GM12878 (cell line): ENCODE results near the gene SARS2. TPM values are rescaled to one million over a fixed set of nuclear protein-coding genes. Genes with fewer than 3 reads are reported as not detected.

Source experiments
- ATAC-seq: fragments of 200-7000 bp; cut with Tn5 transposase; 3 replicates; pipeline ENCODE4 v1.9.1; 2020; ENCODE audit warnings: mild to moderate bottlenecking, moderate library complexity
- BruUV-seq: library from RNA; stranded (reverse); fragments of 400-500 nt; replicated peaks from 2 replicates; lab custom pipeline; 2021; lab: Mats Ljungman, UMichigan
- CTCF ChIA-PET: fragments of 300-600 bp; sonication (Branson Sonifier 250); formaldehyde crosslinking; extraction: SDS; loops from one replicate; lab custom pipeline; 2021; ENCODE audit warnings: inconsistent platforms; lab: Yijun Ruan, JAX
- POLR2A ChIA-PET: fragments of 350-600 bp; formaldehyde crosslinking; extraction: SDS; loops from one replicate; lab custom pipeline; 2021; ENCODE audit warnings: inconsistent platforms; lab: Charles Lee
- RAD21 ChIA-PET: fragments of 300-600 bp; sonication (Branson Sonifier 250); formaldehyde crosslinking; loops from one replicate; lab custom pipeline; 2023; ENCODE audit warnings: antibody characterized with exemption; ENCODE audit not compliant: unreplicated experiment; lab: Charles Lee
- SMC1A ChIA-PET: fragments of 300-600 bp; sonication (Branson Sonifier 250); formaldehyde crosslinking; loops from one replicate; lab custom pipeline; 2023; ENCODE audit not compliant: unreplicated experiment, uncharacterized antibody; lab: Charles Lee
- DNase-seq: peaks from one replicate; pipeline ENCODE4 v3.0.0-alpha.2; 2011; ENCODE audit warnings: low read depth, low spot score
- FAIRE-seq: peaks from 3 replicates; lab custom pipeline; 2011; peaks lifted over from hg19 to GRCh38; lab: Jason Lieb, UNC
- H2AFZ ChIP-seq: 2 replicates; pipeline ENCODE4 v1.6.0; 2011; ENCODE audit warnings: low read depth, low read length, control low read depth; ENCODE audit not compliant: control insufficient read depth
- H3K27ac ChIP-seq: 2 replicates; pipeline ENCODE4 v1.5.1; 2011; ENCODE audit warnings: control low read depth; ENCODE audit not compliant: control insufficient read depth, insufficient read depth
- H3K27me3 ChIP-seq, 2 experiments: replicated peaks in 1 of 2; 2 replicates each; pipeline versions ENCODE4 v1.6.0 to v1.6.1; 2011; ENCODE audit warnings: low read length in 1 of 2; ENCODE audit not compliant: control insufficient read depth in 2 of 2, insufficient read depth in 2 of 2
- H3K36me3 ChIP-seq, 2 experiments: 2 replicates each; pipeline ENCODE4 v1.5.1; 2011; ENCODE audit warnings: low read length in 1 of 2; ENCODE audit not compliant: control insufficient read depth in 2 of 2, insufficient read depth in 2 of 2
- H3K4me1 ChIP-seq: 2 replicates; pipeline ENCODE4 v1.6.1; 2011; ENCODE audit warnings: mild to moderate bottlenecking, low read length, moderate library complexity, mixed read lengths; ENCODE audit not compliant: control insufficient read depth, insufficient read depth
- H3K4me2 ChIP-seq: 2 replicates; pipeline ENCODE4 v1.6.0; 2011; ENCODE audit warnings: control low read depth; ENCODE audit not compliant: control insufficient read depth, insufficient read depth
- H3K4me3 ChIP-seq: fragments of 200-600 bp; sonication (generic); 2 replicates; pipeline ENCODE4 v1.5.1; 2016
- H3K79me2 ChIP-seq: 2 replicates; pipeline ENCODE4 v1.6.0; 2011; ENCODE audit warnings: low read length; ENCODE audit not compliant: control insufficient read depth, insufficient read depth
- H3K9ac ChIP-seq: 2 replicates; pipeline ENCODE4 v1.8.0; 2011; ENCODE audit warnings: low read length, control low read depth, mixed read lengths; ENCODE audit not compliant: control insufficient read depth, insufficient read depth
- H3K9me3 ChIP-seq: replicated peaks from 3 replicates; pipeline ENCODE4 v1.5.1; 2011; ENCODE audit warnings: mild to moderate bottlenecking, low read length; ENCODE audit not compliant: control insufficient read depth, insufficient read depth
- H4K20me1 ChIP-seq: 2 replicates; pipeline ENCODE4 v1.6.0; 2011; ENCODE audit not compliant: control insufficient read depth, insufficient read depth
- ATF7 ChIP-seq: fragments of 450-650 bp; IDR thresholded peaks from 2 replicates; pipeline ENCODE4 v1.6.1; 2016; ENCODE audit warnings: low read depth, mild to moderate bottlenecking
- BRCA1 ChIP-seq: IDR thresholded peaks from 2 replicates; pipeline ENCODE4 v1.6.1; 2011; ENCODE audit warnings: low read depth, low read length, improper control_type of control experiment
- DPF2 ChIP-seq: fragments of 450-650 bp; IDR thresholded peaks from 2 replicates; pipeline ENCODE4 v1.6.1; 2017; ENCODE audit warnings: mild to moderate bottlenecking
- EGR1 ChIP-seq, 2 experiments: IDR thresholded peaks; 1 replicate in 1 of 2; 2 replicates in 1 of 2; pipeline ENCODE4 v1.6.1; 2011 to 2012; ENCODE audit warnings: low read depth in 2 of 2, low read length in 2 of 2, borderline replicate concordance in 1 of 2, mild to moderate bottlenecking in 1 of 2, moderate library complexity in 1 of 2
- FOXK2 ChIP-seq: fragments of 450-650 bp; IDR thresholded peaks from 2 replicates; pipeline ENCODE4 v1.6.1; 2017; ENCODE audit warnings: mild to moderate bottlenecking, moderate library complexity
- MYC ChIP-seq: IDR thresholded peaks from 2 replicates; pipeline ENCODE4 v1.6.1; 2011; ENCODE audit warnings: mild to moderate bottlenecking, low read length, moderate library complexity, inconsistent platforms; ENCODE audit not compliant: insufficient read depth, insufficient replicate concordance, insufficient read length, severe bottlenecking
- NFYA ChIP-seq: IDR thresholded peaks from 2 replicates; pipeline ENCODE4 v1.6.1; 2011; ENCODE audit warnings: low read depth, mild to moderate bottlenecking, low read length, improper control_type of control experiment, borderline replicate concordance
- NRF1 ChIP-seq: conservative IDR thresholded peaks from 2 replicates; pipeline ENCODE4 v1.6.1; 2011; ENCODE audit warnings: mild to moderate bottlenecking, low read depth, low read length, improper control_type of control experiment
- PML ChIP-seq: IDR thresholded peaks from 2 replicates; pipeline ENCODE4 v1.6.1; 2012; ENCODE audit warnings: low read length, inconsistent platforms
- SUPT20H ChIP-seq: IDR thresholded peaks from 2 replicates; pipeline ENCODE4 v1.6.1; 2011; ENCODE audit warnings: low read depth, mild to moderate bottlenecking, low read length, moderate library complexity, borderline replicate concordance; ENCODE audit not compliant: control insufficient read depth
- TCF12 ChIP-seq: IDR thresholded peaks from 2 replicates; pipeline ENCODE4 v1.6.1; 2011; ENCODE audit warnings: low read depth, mild to moderate bottlenecking, low read length
- TCF3 ChIP-seq: IDR thresholded peaks from 2 replicates; pipeline ENCODE4 v1.6.1; 2012; ENCODE audit warnings: low read depth, mild to moderate bottlenecking, low read length, borderline replicate concordance; ENCODE audit not compliant: insufficient read depth
- YBX1 ChIP-seq: fragments of 450-650 bp; IDR thresholded peaks from 2 replicates; pipeline ENCODE4 v1.6.1; 2016; ENCODE audit warnings: antibody characterized with exemption
- WGBS: methylation state at CpG from one replicate; pipeline ENCODE4 v1.1.6; 2016; ENCODE audit warnings: low lambda C conversion rate; ENCODE audit not compliant: insufficient replicate concordance, insufficient coverage; ENCODE audit errors: missing lambda C conversion rate; 5-methylcytosine and 5-hydroxymethylcytosine counted together
- in situ Hi-C: fragments of 300-500 bp; cut with MboI; formaldehyde crosslinking; loops from 9 replicates; pipeline ENCODE4 v1.14.3; 2018; ENCODE audit warnings: mixed read lengths
- intact Hi-C: fragments of 100-400 bp; cut with micrococcal nuclease; formaldehyde crosslinking; loops from one replicate; pipeline ENCODE4 v1.14.2; 2022; ENCODE audit not compliant: unreplicated experiment
- polyA plus RNA-seq, 11 experiments: library from polyadenylated mRNA; depleted of rRNA in 4 of 11; unstranded in 6 of 11; stranded (reverse) in 5 of 11; fragments of >200 nt; fragmentation: Nextera tagmentation in 4 of 11; fragmentation: Illumina TruSeq in 1 of 11; extraction: Ambion mirVana in 4 of 11; extraction: Trizol in 1 of 11; gene quantifications; 1 replicate in 1 of 11; 2 replicates in 10 of 11; pipeline versions ENCODE4 v1.2.1 to v1.2.3, GENCODE V29; 2011 to 2016; ENCODE audit warnings: inconsistent platforms in 2 of 11, missing spikeins in 2 of 11, low read depth in 1 of 11
- total RNA-seq, 4 experiments: library from RNA; depleted of rRNA in 3 of 4; stranded (reverse); fragments of >200 nt in 3 of 4; fragmentation: Illumina TruSeq in 1 of 4; extraction: Trizol in 1 of 4; gene quantifications; 2 replicates each; pipeline versions ENCODE4 v1.2.1 to v1.2.3, GENCODE V29; 2013 to 2021
- TF ChIP-seq, protein P1 (sequence below): fragments of 450-650 bp; IDR thresholded peaks from 2 replicates; pipeline ENCODE4 v1.6.1; 2018; ENCODE audit warnings: borderline replicate concordance, mild to moderate bottlenecking; ENCODE audit not compliant: partially characterized antibody
- TF ChIP-seq, protein P2 (sequence below): IDR thresholded peaks from 2 replicates; pipeline ENCODE4 v1.6.1; 2012; ENCODE audit warnings: improper control_type of control experiment, low read depth, low read length; ENCODE audit not compliant: insufficient replicate concordance

The SARS2 gene
- total and polyA plus RNA-seq, 10 of the 15 experiments (the other 5 are each of a cell fraction or from before 2014, with no cell fraction given): 2.6 to 50.3 (median 27.5) TPM

DNA sequence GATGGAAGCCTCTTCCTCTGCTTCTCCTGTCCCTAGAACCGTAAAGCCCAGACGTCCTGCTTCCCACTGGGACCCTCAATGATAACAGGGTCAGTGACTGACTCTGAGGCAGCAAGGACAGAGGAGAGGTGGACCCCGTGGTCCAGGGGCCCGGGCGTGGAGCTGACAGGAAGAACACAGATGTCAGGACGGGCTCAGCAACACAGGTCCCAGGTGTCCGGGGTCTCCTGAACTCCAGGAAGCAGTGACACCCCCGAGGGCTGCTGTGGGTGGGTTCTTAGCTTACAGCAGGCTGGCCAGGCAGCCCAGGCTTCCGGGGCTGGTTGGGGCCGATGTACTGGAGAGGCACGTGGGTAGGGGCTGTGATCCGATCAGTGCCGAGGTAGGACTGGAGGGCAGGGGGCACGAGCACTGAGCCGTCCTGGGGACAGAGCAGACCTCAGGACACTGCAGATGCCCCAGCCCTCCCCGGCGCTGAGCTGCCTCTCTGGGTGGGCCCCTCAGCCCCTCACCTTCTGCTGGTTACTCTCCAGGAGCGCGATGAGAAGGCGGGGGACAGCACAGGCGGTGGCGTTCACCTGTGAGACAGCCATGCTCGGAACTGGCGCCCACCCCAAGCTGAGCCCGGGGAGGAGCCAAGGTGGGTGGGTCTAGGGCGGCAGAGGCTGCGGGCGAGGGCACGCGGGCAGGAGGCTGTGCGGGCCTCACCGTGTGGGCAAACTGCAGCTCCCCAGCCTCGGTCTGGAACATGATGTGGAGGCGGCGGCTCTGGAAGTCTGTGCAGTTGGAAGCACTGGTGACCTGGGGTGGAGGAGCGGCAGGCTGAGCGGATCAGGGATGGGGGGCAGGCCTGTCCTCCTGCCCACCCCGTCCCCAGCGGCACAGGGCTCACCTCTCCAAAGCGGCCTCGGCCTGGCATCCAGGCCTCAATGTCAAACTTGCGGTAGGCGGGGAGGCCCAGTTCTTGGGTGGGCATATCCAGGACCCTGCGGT is 14.9 kb downstream of the SARS2 start:
- ChIA-PET POLR2A (no interaction called here), CTCF (interaction anchor here (0.7 to 1.7 kb wide), 5 partner anchors 12 to 182 kb away, joined by 3 to 5 read pairs (median 3); partner anchors contain the start of genes MRPS12 and SARS2), RAD21 (no interaction called here), SMC1A (no interaction called here)
- intact Hi-C loops: no loop called here
- Histone ChIP-seq H3K9me3 (no peaks in the 10 kb centered on the region), H3K4me3 (no peak overlapping the region), H3K4me1 (no peaks in the 10 kb centered on the region), H3K4me2 (no peak overlapping the region), H3K27me3 (no peaks in the 10 kb centered on the region), H3K36me3 (no peaks in the 10 kb centered on the region), H4K20me1 (no peaks in the 10 kb centered on the region), H3K27ac (no peak overlapping the region), H3K79me2 (no peaks in the 10 kb centered on the region), H3K9ac (no peak overlapping the region)
- in situ Hi-C loops: no loop called here
- BruUV-seq: TSS peak; percentile 28
- ATAC-seq (no peak), FAIRE-seq (no peak)
- TF ChIP-seq, protein P1, sequence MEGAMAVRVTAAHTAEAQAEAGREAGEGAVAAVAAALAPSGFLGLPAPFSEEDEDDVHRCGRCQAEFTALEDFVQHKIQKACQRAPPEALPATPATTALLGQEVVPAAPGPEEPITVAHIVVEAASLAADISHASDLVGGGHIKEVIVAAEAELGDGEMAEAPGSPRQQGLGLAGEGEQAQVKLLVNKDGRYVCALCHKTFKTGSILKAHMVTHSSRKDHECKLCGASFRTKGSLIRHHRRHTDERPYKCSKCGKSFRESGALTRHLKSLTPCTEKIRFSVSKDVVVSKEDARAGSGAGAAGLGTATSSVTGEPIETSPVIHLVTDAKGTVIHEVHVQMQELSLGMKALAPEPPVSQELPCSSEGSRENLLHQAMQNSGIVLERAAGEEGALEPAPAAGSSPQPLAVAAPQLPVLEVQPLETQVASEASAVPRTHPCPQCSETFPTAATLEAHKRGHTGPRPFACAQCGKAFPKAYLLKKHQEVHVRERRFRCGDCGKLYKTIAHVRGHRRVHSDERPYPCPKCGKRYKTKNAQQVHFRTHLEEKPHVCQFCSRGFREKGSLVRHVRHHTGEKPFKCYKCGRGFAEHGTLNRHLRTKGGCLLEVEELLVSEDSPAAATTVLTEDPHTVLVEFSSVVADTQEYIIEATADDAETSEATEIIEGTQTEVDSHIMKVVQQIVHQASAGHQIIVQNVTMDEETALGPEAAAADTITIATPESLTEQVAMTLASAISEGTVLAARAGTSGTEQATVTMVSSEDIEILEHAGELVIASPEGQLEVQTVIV: no peak
- TF ChIP-seq TCF12: no peak
- no peak for TF ChIP-seq PML
- no peak for TF ChIP-seq BRCA1
- no peak for TF ChIP-seq SUPT20H
- TF ChIP-seq NFYA: no peak
- TF ChIP-seq EGR1 (IDR thresholded peaks at IDR 0.05; ENCODE audit: borderline replicate concordance in 1 of 2, low read depth in 2 of 2, low read length in 2 of 2): no peak
- TF ChIP-seq TCF3: no peak
- TF ChIP-seq YBX1: no peak
- no peak for TF ChIP-seq ATF7
- TF ChIP-seq FOXK2: no peak
- TF ChIP-seq, protein P2, sequence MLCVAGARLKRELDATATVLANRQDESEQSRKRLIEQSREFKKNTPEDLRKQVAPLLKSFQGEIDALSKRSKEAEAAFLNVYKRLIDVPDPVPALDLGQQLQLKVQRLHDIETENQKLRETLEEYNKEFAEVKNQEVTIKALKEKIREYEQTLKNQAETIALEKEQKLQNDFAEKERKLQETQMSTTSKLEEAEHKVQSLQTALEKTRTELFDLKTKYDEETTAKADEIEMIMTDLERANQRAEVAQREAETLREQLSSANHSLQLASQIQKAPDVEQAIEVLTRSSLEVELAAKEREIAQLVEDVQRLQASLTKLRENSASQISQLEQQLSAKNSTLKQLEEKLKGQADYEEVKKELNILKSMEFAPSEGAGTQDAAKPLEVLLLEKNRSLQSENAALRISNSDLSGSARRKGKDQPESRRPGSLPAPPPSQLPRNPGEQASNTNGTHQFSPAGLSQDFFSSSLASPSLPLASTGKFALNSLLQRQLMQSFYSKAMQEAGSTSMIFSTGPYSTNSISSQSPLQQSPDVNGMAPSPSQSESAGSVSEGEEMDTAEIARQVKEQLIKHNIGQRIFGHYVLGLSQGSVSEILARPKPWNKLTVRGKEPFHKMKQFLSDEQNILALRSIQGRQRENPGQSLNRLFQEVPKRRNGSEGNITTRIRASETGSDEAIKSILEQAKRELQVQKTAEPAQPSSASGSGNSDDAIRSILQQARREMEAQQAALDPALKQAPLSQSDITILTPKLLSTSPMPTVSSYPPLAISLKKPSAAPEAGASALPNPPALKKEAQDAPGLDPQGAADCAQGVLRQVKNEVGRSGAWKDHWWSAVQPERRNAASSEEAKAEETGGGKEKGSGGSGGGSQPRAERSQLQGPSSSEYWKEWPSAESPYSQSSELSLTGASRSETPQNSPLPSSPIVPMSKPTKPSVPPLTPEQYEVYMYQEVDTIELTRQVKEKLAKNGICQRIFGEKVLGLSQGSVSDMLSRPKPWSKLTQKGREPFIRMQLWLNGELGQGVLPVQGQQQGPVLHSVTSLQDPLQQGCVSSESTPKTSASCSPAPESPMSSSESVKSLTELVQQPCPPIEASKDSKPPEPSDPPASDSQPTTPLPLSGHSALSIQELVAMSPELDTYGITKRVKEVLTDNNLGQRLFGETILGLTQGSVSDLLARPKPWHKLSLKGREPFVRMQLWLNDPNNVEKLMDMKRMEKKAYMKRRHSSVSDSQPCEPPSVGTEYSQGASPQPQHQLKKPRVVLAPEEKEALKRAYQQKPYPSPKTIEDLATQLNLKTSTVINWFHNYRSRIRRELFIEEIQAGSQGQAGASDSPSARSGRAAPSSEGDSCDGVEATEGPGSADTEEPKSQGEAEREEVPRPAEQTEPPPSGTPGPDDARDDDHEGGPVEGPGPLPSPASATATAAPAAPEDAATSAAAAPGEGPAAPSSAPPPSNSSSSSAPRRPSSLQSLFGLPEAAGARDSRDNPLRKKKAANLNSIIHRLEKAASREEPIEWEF: no peak
- no peak for TF ChIP-seq NRF1
- no peak for TF ChIP-seq DPF2
- no peak for TF ChIP-seq MYC
- TF ChIP-seq, all 136 proteins: peak for 0
- H2AFZ ChIP-seq: no peak overlapping the region
- no peak for DNase-seq
- 92% methylated on average over 44 of the region's 44 CpGs for WGBS
